GM18505 (cell line): ENCODE measurements around the gene KIF25.
"Not testable (repeated sequence)": the region's sequence is repeated elsewhere in the genome, so short reads cannot be mapped to it uniquely, and the experiment has no call there.

Experiments used
- ATAC-seq: cut with Tn5 transposase; IDR thresholded peaks from one replicate; pipeline ENCODE4 v1.9.1; 2021; ENCODE audit not compliant: unreplicated experiment
- POLR2A ChIP-seq: IDR thresholded peaks from 4 replicates; pipeline ENCODE4 v1.6.1; 2011; ENCODE audit warnings: borderline replicate concordance; ENCODE audit not compliant: insufficient read depth, insufficient read length; ENCODE audit errors: extremely low read depth

KIF25 gene

DNA sequence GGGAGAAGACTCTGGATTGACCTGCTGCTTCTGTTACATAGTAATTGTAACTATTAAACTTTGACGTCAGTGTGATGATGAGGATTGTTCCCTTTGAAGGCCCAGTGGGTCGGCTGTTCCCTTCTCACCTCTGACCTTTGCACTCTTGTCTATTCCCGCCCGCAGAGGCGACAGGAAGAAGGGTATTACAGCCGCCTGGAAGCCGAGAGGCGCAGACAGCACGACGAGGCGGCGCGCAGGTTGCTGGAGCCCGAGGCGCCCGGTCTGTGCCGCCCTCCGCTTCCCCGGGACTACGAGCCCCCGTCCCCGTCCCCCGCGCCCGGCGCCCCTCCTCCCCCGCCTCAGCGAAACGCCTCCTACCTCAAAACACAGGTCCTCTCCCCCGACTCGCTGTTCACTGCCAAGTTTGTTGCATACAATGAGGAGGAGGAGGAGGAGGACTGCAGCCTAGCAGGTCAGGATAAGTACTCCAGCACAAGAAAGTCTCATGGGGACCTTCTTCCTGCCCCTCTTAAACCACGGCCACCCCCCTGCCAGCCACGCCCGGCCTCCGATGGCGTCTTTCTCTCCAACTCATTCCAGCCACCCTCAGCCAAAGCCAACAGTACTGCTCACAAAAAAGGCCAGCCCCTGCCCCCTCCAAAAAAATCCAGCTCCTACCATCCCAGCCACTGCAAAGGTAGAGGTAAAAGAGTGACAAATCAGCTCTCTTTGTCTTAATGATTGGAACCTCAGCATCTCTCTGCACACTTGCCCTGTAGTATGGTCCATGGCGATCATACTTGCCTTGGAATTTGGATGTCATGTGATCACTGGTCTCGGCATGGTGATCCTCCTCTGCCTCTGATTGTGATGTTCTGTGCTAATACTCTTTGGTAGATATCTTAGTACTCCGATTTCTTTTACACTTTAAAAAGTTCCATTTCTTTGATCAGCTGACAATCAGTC is 31.6 kb upstream of the KIF25 start:
- no peak for TF ChIP-seq POLR2A

DNA sequence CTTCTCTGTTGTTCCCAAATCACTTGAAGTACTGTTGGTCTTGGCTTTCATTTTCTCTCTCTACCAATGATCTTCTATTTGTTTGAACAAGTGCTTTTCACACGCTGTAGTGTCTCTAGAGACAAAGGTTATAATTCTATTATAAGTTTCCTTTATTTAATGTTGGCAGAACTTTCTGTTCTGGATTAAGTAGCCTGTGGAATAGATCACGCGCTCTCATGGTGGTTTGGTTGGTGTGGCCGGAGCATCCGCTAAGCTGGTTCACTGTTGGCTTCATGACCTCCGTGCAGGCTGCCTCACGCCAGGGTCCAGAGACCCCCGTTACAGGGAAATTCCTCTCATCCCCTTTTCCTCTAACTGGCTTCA is 30.9 kb upstream of the KIF25 start:
- TF ChIP-seq POLR2A = no peak
- ATAC-seq = no peak

More for the DNA sequence above, 31.6 kb upstream of the KIF25 start:
- no peak for ATAC-seq

DNA sequence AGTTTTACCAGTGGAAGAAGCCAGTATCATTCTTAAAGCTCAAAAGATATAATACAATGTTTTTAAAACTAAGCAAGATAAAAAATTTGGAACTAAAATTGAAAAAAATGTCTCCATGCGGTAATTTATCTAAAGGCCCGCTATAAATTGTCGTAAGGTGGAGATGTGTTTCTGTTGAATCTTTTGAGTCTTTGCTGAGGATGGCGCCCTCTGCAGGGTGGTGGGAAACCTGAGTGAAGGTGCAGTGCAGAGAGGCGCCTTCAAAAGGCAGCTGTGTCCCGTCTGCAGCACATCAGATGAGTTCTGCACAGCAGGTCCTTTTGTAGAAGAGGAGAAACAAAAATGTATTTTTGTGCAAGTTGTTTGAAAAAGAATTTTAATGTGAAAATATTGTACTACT is 29.4 kb upstream of the KIF25 start:
- no peak for TF ChIP-seq POLR2A
- ATAC-seq = no peak

DNA sequence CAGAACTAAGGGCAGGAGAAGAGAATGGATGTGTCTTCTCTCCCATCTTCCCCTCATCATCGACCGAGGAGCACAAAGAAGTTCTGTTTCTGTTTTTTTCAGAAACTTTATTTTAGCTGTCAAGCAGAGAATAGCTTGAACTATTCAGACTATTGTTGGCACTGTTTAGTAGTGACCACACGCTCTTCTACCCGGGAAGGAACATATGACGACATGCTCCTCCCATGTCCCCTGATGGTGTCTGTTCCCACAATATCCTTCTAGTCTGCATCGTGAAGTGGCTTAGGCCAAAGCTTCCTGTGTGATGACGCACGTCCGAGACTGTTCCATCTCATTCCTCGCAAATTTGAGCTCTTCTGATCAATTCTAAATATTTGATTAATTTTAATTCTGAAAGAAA is 27.2 kb upstream of the KIF25 start:
- TF ChIP-seq POLR2A = no peak
- ATAC-seq = no peak

DNA sequence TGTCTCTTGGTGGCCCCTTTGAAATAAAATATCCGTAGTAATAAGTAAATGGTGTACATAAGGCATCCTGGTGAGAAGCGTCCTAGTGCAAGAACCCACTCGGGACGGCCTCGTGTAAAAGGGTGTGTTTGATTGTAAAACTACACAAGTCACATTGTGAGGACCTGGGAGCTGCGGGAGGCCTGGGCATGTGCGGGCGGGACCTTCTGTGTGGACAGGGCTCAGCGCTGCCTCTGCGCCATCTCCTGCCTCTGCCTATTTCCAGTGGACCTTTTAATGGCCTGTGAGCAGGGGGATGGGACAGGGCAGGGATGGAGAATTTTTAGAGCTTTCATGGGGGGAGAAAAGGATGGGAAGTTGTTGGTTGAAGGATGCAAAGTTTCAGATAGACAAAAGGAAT is 25.3 kb upstream of the KIF25 start:
- ATAC-seq = no peak
- no peak for TF ChIP-seq POLR2A

DNA sequence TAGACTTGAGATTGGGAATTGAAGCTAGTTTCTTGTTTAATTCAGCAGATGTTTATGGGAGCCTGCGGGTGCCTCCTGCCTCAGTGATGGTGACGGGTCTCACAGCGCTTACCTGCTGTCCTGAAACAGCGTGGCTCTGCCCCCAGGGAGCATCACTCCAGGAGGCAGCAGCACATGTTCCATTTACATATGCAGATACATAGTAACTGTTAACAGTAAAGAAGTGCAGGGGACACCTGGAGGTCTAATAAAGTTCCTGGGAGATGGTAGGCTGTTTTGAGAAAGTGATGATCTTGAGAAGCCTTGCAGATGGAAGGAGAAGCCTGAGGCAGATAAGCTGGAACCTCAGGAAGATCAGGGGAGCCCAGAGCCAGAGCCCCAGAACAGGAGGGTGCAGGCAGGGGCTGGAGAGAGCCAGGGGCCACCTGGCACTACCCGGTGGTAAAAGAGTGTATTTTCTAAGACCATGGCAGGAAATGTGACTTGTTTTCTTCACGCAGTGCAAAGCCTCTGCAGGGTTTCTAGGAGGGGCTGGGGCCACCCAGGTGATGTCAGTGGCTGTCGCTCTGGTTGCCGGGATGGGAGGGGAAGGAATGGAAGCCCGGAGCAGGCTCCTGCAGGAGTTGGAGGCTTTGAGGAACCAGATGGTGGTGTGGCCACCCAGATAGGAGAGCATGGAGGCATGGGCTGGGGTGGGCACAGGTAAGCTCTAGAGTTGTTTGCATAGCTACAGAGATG is 24.2 kb upstream of the KIF25 start:
- no peak for TF ChIP-seq POLR2A

DNA sequence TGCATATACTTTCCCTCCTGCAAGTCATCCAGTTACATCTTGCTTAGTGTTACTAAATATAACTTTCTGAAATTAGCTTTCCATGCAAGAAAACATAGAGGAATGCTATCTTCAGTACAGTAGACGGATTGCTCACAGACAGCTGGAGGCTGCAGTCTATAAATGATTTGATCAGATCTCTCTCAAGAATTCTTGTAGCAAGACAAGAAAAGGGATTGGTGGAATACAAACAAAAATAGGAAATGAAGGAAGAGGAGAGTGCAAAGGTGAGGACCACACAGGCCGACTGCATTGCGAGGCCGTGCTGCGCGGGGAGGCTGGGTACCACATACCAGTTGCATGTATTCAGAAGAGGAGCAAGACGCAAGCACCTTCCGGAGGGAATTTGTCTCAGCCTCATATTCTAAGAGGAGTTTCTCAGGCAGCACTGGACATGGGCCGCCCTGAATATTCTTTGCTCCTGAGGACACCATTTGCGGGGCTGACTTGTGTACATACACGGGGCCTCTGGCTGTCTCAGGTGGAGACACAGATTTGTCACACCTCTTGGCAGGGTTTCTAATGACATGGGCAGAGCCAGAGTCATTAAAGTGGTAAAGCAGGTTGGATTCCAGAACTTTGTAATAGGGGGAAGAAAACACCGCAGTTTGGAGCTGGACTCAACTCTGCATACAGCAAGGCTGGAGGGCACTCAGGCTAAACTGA is 22.7 kb upstream of the KIF25 start:
- no peak for ATAC-seq
- no peak for TF ChIP-seq POLR2A

More for the DNA sequence above, 24.2 kb upstream of the KIF25 start:
- ATAC-seq = no peak

DNA sequence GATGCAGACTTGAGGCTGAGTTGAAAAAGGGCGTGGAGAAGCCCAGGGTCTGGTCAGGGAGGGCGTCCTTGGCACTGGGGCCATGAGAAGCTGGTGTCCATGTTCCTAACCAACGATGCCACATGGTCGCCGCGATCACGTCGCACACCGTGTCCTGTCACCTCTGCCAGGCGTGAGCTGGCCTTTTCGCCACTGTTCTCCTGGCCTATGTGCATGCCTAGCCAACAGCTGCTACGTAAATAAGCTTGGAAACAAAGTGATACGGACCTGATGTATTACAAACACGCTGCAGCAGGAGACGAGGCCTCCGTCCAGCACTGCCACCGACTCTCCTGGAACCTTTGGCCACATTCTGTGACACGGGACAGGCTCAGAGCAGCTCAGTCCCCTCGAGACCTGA is 22.0 kb upstream of the KIF25 start:
- TF ChIP-seq POLR2A = no peak
- no peak for ATAC-seq

DNA sequence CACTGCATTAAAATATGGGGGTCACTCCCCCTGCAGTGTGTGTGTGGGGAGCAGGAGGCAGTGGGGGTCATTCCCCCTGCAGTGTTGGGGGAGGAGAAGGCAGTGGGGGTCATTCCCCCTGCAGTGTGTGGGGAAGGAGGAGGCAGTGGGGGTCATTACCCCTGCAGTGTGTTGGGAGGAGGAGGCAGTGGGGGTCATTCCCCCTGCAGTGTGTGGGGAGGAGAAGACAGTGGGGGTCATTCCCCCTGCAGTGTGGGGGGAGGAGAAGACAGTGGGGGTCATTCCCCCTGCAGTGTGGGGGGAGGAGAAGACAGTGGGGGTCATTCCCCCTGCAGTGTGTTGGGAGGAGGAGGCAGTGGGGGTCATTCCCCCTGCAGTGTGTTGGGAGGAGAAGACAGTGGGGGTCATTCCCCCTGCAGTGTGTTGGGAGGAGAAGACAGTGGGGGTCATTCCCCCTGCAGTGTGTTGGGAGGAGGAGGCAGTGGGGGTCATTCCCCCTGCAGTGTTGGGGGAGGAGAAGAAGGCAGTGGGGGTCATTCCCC is 21.3 kb upstream of the KIF25 start:
- not testable (repeated sequence) for ATAC-seq

DNA sequence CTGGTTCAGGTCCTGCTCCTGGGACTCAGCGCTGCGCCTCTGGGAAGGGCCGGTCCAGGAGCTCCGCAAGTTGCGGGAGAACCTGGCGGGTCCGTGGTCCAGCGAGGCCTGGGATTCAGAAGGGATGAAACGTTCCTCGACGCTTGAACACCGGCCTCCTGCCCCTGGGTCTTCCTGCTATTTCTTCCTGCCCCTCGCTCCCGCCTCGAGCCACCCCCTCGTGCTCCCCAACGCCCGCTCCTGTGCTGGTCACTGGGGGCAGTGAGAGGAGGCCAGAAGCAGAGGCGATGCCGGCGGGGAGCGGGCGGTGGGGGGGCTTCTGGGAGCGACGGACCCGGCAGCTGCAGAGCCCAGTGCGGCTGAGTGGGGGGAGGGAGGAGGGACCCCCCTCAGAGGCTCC is 20.8 kb upstream of the KIF25 start:
- no peak for TF ChIP-seq POLR2A
- ATAC-seq = no peak

DNA sequence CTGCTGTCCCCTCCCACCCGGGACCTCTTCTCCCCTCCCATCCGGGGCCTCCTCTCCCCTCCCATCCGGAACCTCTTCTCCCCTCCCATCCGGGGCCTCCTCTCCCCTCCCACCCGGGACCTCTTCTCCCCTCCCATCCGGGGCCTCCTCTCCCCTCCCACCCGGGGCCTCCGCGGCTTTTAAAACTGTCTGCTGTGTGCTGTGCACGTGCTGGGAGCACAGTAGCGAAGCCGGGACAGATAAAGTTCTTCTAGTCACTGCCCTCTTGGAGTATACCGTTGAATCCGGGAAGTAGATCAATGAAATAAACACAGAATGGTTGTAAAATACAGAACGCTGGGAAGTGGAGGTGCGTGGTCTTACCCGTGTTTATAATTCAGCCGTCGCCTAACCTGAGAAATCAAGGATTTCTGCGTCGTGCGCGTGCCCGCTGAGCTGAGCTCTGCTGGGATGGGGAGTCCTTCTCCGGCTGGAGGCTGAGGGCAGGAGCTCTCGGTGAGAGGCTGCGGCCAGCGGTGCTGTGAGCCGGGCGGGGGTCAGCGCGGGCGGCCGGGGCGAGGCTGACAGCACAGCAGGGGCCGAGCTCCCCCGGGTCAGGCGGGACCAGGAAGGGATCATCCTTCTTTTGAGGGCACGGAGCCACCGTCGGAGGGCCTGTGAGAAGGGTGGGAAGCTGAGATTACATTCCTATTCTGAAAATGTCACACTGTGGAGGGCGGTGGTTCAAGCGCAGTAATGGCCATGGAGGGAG is 19.6 kb upstream of the KIF25 start:
- TF ChIP-seq POLR2A = no peak
- ATAC-seq = no peak

DNA sequence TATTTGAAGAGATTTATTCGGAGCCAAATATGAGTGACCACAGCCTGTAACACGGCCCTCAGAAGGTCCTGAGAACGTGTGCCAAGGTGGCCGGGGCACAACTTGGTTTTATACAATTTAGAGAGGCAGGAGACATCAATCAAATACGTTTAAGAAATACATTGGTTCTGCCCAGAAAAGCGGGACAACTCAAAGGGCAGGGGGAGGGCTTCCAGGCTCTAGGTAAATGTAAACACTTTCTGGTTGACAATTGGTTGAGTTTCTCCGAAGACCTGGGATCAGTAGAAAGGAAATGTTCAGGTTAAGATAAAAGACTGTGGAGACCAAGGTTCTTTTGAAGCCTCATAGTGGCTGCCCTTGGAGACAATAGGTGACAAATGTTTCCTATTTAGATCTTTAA is 18.9 kb upstream of the KIF25 start:
- ATAC-seq = no peak
- no peak for TF ChIP-seq POLR2A
